Measurements from ENCODE around the gene KLRG1. TPM values are rescaled to one million over a fixed set of nuclear protein-coding genes. Genes with fewer than 3 reads are reported as not detected.

KLRG1 gene
- total and polyA plus RNA-seq, 2 of the 8 experiments (the other 6 are each of a cell fraction or from before 2014, with no cell fraction given), result 7.9 to 12.8 TPM

DNA sequence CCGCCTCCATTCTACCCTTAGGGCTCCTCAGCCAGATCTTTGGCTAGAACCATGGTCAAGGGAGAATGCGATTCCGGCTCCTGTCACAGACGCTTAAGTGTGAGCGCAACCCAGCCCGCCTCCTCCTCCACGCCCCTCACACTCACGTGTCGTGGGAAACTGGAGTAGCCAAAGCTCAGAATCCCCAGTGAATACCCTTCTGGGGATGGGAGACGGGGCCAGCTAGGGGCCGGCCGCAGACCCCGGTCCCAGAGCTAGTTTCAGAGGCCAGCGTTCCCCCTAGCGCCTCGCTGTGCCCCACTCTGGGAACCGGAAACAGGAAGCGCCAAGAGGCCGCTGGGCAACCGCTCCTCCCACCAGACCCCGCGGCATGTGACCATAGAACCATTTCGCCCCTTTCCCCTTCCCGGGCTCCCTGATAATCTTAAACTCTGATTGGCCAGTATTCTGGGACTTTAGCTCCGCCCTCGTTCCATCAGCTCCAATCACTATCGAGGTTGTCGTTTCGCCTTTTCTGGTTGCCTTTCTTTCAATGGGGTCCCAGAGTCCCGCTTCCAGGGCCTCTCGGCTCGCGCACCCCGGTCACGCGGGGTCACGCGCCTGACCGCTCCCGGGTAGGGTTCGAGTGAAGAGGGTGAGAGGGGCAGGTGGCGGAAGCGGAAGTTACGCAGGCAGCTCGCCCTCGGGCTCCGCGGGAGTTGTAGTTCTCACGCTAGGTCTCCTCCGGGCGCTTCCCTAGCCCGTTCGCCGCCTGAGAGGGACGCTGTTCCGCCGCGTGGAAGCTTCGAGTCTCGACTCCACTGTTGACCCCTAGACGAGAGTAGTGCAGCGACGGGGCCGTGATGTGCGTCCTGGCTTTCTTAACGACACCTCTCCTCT lies 39.8 kb upstream of the KLRG1 start, which contains the start of gene M6PR (continued):
- TF ChIP-seq, protein P1, sequence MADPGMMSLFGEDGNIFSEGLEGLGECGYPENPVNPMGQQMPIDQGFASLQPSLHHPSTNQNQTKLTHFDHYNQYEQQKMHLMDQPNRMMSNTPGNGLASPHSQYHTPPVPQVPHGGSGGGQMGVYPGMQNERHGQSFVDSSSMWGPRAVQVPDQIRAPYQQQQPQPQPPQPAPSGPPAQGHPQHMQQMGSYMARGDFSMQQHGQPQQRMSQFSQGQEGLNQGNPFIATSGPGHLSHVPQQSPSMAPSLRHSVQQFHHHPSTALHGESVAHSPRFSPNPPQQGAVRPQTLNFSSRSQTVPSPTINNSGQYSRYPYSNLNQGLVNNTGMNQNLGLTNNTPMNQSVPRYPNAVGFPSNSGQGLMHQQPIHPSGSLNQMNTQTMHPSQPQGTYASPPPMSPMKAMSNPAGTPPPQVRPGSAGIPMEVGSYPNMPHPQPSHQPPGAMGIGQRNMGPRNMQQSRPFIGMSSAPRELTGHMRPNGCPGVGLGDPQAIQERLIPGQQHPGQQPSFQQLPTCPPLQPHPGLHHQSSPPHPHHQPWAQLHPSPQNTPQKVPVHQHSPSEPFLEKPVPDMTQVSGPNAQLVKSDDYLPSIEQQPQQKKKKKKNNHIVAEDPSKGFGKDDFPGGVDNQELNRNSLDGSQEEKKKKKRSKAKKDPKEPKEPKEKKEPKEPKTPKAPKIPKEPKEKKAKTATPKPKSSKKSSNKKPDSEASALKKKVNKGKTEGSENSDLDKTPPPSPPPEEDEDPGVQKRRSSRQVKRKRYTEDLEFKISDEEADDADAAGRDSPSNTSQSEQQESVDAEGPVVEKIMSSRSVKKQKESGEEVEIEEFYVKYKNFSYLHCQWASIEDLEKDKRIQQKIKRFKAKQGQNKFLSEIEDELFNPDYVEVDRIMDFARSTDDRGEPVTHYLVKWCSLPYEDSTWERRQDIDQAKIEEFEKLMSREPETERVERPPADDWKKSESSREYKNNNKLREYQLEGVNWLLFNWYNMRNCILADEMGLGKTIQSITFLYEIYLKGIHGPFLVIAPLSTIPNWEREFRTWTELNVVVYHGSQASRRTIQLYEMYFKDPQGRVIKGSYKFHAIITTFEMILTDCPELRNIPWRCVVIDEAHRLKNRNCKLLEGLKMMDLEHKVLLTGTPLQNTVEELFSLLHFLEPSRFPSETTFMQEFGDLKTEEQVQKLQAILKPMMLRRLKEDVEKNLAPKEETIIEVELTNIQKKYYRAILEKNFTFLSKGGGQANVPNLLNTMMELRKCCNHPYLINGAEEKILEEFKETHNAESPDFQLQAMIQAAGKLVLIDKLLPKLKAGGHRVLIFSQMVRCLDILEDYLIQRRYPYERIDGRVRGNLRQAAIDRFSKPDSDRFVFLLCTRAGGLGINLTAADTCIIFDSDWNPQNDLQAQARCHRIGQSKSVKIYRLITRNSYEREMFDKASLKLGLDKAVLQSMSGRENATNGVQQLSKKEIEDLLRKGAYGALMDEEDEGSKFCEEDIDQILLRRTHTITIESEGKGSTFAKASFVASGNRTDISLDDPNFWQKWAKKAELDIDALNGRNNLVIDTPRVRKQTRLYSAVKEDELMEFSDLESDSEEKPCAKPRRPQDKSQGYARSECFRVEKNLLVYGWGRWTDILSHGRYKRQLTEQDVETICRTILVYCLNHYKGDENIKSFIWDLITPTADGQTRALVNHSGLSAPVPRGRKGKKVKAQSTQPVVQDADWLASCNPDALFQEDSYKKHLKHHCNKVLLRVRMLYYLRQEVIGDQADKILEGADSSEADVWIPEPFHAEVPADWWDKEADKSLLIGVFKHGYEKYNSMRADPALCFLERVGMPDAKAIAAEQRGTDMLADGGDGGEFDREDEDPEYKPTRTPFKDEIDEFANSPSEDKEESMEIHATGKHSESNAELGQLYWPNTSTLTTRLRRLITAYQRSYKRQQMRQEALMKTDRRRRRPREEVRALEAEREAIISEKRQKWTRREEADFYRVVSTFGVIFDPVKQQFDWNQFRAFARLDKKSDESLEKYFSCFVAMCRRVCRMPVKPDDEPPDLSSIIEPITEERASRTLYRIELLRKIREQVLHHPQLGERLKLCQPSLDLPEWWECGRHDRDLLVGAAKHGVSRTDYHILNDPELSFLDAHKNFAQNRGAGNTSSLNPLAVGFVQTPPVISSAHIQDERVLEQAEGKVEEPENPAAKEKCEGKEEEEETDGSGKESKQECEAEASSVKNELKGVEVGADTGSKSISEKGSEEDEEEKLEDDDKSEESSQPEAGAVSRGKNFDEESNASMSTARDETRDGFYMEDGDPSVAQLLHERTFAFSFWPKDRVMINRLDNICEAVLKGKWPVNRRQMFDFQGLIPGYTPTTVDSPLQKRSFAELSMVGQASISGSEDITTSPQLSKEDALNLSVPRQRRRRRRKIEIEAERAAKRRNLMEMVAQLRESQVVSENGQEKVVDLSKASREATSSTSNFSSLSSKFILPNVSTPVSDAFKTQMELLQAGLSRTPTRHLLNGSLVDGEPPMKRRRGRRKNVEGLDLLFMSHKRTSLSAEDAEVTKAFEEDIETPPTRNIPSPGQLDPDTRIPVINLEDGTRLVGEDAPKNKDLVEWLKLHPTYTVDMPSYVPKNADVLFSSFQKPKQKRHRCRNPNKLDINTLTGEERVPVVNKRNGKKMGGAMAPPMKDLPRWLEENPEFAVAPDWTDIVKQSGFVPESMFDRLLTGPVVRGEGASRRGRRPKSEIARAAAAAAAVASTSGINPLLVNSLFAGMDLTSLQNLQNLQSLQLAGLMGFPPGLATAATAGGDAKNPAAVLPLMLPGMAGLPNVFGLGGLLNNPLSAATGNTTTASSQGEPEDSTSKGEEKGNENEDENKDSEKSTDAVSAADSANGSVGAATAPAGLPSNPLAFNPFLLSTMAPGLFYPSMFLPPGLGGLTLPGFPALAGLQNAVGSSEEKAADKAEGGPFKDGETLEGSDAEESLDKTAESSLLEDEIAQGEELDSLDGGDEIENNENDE (IDR thresholded peaks at IDR 0.05; ENCODE audit: insufficient replicate concordance, low read length), result no peak
- TF ChIP-seq TBP (IDR thresholded peaks at IDR 0.05; ENCODE audit: low read depth, low read length) (peak; percentile 72), CHD2 (IDR thresholded peaks at IDR 0.05; ENCODE audit: low read length) (peak; percentile 76), TCF12 (IDR thresholded peaks at IDR 0.05; ENCODE audit: low read depth, low read length) (no peak), HDAC2 (IDR thresholded peaks at IDR 0.05; ENCODE audit: borderline replicate concordance in 1 of 2, low read depth in 2 of 2, low read length in 2 of 2) (no peak; a peak in 1 of 4 replicates), POU5F1 (IDR thresholded peaks at IDR 0.05; ENCODE audit: low read depth, low read length) (no peak), RAD21 (IDR thresholded peaks at IDR 0.05 in 1 of 2, conservative IDR thresholded peaks at IDR 0.05 in 1 of 2; ENCODE audit: low read depth in 2 of 2, low read length in 2 of 2) (peak; percentile 64 to 75), CREB1 (IDR thresholded peaks at IDR 0.05) (peak; percentile 93), EP300 (IDR thresholded peaks at IDR 0.05; ENCODE audit: borderline replicate concordance in 1 of 2, low read depth in 2 of 2, low read length in 2 of 2) (0 out of 3 replicates have a peak, but pooled peaks of 1 of the 2 experiments have one; percentile 6)

All from H1 (cell line).